Central memory CD4-positive, alpha-beta T cell (primary cell): ENCODE measurements around the gene GLRA1.
"Not testable (repeated sequence)": the region's sequence is repeated elsewhere in the genome, so short reads cannot be mapped to it uniquely, and the experiment has no call there.

ENCODE experiments used
- DNase-seq: peaks from one replicate; pipeline ENCODE4 v3.0.0; 2022

Gene GLRA1

DNA sequence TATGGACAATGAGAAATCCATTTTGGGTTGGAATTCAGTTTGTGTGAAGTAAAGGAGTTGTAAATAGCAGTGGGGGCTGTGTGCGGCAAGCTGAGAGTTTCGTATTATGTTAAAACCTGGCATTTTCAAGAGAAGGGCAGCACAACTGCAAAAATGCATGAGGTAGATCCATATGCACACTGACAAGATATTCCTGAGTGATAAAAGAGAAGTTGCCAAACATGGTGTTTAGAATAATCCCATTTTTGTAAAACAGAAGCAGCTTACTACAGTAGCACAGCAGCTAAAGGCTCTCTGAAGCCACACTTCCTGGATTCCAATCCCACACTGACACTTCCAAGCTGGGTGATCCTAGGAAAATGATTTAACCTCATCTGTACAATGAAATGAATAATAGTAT is 11.2 kb downstream of the GLRA1 start:
- no peak for DNase-seq

GRCh38 chr5:151912360-151912759 is 12.3 kb downstream of the GLRA1 start:
- DNase-seq: no peak

DNA sequence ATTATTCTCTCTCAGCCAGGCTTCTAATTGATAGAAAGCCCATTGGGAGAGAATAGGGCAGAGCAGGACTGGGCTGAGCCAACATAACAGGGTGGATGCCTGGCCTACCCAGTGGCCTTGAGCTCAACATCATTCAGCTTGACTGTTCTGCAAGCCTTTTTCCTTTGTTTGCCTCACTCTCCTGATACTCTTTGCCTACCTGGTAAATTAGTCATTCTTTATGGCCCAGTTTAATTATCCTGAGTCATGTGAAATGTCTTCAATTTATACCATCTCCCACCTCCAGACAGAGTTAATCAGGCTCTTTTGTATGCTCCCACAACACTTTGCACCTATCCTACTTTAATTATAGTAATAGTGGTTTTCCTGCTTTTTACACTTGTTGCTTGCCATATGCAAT is 13.6 kb downstream of the GLRA1 start:
- no peak for DNase-seq

- no peak for DNase-seq
These were observed 15.0 kb downstream of the GLRA1 start for GRCh38 chr5:151909628-151910027.

DNA sequence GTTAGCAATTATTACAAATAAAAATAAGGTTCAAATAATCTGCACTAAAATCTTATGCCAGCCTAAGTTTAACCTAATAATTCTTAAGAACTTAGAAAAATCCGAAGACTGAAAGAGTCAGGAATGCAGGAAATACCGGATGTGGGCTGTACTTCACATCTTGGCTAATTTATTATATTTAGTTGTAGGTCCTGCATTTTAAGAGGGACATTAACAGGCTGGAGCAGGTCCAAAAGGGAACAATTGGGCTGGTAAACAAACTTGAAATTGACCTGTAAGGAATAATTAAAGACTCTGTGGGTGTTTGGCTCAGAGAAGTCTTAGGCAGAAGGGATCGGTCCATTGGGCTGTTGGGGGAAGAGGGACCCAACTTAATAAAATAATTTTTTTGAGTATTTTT is 18.4 kb downstream of the GLRA1 start:
- DNase-seq: no peak

GRCh38 chr5:151905557-151905961 is 19.1 kb downstream of the GLRA1 start:
- no peak for DNase-seq

- no peak for DNase-seq
These were observed 19.7 kb downstream of the GLRA1 start for GRCh38 chr5:151904909-151905308.

GRCh38 chr5:151904127-151904526 is 20.5 kb downstream of the GLRA1 start:
- DNase-seq: no peak

GRCh38 chr5:151903243-151903653 is 21.4 kb downstream of the GLRA1 start:
- DNase-seq: no peak

GRCh38 chr5:151902215-151902614 is 22.4 kb downstream of the GLRA1 start:
- no peak for DNase-seq

DNA sequence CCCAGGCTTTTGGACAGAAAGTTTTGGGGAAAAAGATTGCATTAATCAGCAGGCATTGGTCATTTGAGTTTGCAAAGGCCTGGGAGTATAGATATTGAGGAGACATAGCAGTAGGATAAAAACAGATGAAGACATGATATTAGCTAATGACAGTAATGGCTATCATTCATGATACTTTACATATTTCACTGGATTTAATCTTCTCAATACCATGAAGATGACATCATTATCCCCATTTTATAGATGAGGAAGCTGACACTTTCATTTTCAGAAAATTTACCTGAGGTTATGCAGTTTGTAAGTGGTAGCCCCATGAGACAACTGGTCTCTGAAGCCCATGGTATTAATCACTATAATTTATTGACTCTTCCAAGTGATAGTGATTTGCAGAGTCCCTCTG is 23.0 kb downstream of the GLRA1 start:
- no peak for DNase-seq

DNA sequence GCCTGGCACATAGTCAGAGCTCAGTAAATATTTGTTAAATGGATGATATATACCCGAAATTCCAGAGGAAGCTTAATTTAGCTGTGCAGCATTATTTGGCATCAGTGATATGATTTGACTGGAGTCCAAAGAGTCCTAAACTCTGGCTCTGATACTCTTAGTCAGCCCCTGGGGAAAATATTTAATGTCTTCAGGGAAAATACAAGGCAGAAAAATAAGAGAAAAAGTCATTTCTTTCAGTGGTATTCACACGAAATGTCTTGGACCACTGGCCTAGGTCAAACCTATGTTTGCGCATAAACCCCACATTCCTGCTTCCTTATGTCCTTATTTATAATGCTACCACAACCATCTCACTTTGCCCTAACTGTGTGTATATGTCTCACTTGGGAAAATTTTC is 23.8 kb downstream of the GLRA1 start:
- DNase-seq: no peak

DNA sequence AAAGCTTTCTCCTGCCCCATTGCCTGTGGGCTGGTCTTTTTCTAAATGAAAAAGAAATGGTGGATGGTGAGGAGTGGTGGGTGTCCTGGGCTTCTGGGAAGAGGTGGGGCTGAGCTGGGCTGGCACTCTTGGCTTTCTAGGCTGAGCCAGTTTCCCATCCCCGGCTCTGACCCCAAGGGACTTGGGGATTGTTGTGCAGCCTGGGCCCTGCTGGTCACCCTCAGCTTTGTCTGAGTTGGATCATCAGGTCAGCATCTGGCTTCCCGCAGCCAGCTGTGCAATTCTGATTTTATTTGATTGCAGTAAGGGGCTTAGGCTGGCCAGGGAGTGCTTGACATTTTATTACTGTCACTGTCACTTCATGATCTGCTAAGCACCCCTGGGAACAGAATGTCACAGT is 25.3 kb downstream of the GLRA1 start:
- DNase-seq: no peak

DNA sequence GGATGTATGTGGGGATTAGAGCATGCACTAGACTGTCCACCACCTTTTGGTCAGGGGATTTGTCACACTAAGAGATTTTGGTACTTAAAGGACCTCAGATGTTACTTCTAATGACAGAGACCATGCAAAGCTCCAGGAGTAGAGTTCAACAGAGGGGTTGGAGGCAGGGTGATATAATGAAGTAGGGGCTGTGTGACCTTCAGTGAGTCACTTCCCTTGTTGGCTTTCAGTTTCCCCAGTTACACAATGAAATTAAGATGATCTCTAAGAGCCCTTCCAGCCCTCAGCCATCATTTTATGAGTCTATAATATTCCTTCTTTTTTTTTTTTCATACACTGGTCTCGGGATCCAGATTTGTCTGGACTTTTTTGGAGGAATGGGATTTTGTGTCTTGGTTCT is 26.8 kb downstream of the GLRA1 start:
- DNase-seq: no peak

DNA sequence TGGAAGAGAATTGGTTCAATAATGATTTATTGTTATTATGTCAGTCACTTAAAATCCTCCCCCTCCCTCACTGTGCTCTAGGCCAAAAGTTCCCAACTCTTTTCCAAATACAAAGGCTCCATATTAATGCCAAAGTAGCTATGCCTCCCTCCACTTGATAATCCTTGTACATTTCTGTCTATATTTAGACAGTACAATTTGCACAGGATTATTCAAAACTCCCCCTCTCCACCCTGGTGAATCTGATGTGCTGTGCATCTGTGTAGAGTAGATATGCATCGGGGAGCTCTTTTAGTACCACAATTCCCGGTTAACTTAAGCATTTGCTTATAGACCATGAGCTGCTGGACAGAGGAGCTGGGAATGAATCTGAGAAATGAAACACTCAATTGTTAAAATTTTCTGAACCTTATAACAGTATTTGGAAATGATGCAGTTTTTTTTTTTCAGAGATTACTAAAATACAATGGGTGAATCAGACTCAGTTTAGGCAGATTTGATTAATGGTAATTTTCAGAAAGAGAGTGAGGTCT is 27.6 kb downstream of the GLRA1 start:
- DNase-seq: no peak

DNA sequence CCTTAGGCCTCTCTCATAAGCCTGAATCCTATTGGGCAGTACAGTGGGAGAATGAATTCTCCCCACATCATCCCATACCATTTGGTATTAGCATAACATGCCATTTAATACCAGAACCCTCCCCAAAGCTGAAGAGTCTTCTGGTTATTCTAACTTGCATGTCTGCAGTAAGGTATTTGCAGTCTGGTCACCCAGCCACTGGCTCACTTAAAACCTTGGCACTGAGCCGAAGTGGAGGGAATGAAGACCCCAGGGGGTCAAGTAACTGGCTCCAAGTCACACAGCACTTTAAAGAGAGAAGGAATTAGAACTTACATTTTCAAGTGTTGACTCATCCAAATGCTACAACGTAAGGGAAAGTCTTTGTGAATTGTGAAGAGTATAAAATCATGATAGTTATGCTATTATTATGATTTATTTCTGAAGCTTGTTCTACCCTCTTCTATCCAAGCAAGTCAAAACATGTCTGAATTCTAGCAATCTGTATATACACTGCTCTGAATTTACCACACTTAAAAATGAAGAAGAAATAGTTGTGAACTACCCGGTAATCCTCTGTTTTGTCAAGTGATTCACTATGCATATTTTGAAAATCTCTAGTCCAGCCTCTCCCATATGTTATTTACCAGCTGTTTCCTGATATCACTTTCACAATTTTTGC is 28.5 kb downstream of the GLRA1 start:
- no peak for DNase-seq

DNA sequence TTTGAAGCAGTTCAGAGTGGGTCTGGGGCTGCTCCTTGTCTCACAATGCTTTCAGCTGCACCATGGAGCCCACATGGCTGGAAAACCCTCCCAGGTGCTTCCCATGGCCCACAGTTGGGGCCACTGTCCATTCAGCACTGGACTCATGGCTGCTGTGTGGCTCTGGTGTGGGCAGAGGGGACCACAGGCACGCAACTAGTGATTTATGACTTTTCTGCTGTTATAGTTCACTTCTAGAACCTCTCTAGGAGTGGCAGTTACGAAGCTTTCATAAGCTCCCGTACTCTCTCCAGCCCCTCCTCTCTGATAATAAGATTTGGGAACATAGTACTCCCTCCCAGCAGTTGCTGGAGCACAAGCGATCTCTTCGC is 29.0 kb downstream of the GLRA1 start:
- no peak for DNase-seq

GRCh38 chr5:151893485-151893884 is 31.2 kb downstream of the GLRA1 start:
- not testable (repeated sequence) for DNase-seq

- no peak for DNase-seq
These were observed 32.3 kb downstream of the GLRA1 start for GRCh38 chr5:151892393-151892792.

- DNase-seq: no peak
These were observed 34.4 kb downstream of the GLRA1 start for GRCh38 chr5:151890299-151890698.

GRCh38 chr5:151889614-151890013 is 35.0 kb downstream of the GLRA1 start:
- no peak for DNase-seq

DNA sequence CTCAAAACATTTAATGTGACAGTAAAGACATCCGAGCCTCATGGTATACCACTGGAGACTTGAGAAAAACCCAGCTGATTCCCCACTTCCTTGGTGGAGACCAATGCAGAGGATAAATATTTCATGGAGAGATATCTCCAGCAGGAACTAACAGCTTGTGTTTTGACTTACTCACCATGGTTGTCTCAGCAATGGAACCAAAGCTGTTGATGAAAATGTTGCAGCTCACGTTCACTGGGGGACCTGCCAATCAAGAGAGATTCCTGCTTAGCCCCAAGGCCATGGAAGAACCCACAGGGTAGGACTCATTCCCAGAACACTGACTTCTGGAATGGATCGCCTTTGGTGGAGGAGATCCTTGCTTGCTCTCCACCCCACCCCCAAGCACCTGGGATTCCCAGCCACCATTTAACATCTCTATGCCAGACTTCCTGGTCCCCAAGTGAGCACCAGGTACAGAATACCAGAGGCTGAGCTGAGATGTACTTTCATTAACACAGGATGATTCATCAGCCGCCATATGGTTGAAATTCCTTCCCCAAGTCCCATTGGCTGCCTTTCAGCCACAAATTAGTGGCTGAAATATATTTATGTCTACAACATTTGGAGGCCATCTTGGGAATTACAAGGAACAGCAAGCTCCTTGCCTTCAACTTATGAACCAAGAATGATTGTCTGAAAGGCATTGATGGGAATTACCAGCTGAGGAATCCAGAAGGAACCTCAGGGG is 37.9 kb downstream of the GLRA1 start:
- no peak for DNase-seq

DNA sequence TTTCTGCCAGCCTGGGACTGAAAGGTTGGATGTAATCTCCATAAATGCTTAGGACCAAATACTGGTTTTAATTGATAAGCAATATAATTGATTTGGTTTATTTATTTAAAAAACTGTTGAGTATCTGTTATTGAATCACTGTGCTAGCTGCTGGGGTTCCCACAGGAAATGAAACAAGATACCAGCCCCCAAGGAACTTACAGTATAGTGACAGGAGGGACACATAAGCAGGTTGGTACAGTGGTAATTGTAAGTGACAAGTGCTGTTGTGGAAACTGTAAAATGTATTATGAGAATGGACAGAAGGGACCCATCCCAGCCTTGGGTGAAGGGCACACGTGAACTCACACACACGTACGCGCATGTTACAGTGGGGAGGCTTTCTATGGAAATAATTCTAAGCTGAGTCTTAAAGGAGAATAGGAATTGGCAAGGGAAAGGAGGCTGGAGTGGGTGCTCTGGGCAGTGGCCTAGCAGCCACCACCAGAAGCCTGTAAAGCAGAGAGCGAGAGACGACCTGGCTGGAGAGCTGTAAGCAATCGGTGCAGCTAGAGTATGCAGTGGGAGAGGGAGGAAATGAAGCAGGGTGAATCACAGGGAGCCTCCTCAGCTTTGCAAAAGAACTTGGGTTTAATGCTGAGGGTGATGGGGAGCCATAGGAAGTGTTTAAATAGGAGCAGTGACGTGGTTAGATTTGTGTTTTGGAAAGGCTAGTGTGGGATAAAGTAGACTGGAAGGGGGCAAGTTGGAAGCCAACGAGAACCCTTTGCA is 39.3 kb downstream of the GLRA1 start:
- no peak for DNase-seq
